ENCODE measurements around the gene CPNE1.

CPNE1 gene

DNA sequence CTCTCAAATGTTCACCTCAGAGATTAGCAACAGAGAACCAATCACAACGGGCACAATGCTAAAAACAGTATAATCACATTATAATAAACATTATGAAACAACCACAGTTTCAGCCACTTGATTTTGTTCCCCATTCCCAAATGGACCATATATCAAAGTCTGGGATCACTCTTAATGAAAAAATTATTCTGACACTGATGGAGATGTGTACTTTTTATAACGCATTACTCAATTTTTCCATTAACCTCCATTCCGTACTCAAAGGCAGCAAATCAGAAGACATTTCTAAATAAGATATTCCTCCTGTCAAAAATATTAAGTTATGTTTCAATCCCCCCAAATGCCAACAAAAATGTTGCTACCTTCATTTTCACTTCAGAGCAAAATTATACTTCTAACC is 2.8 kb downstream of the CPNE1 start:
- H4K20me1 ChIP-seq (ENCODE audit: insufficient read depth, low read length), result peaks cover 69% of the 10 kb centered on the region

DNA sequence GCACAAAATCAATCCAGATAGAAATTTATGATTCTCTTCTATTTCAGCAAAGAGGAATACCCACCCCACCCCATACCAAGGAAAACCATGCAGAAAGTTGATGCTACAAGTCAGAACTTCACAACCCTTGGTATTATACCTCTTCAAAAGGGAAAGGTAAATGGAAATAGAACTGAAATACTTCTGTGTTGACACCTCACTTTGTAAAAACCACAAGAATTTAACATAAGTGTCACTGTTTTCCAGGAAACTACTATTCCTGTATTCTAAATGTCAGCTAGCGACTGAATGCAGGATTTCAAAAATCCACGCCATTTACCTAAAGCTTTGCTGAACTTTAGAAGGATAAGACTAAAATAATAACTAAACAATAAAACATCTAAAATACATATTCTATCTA is 3.6 kb downstream of the CPNE1 start:
- Histone ChIP-seq H3K4me3 (ENCODE audit: low read length) (0 out of 2 replicates have a peak overlapping the region, but pooled peaks have one; percentile 86), H3K9ac (ENCODE audit: low read length) (no peak overlapping the region), H2AFZ (ENCODE audit: low read depth, low read length) (no peak overlapping the region), H3K27me3 (ENCODE audit: low read depth, low read length) (no peaks in the 10 kb centered on the region), H4K20me1 (ENCODE audit: insufficient read depth, low read length) (peaks cover 77% of the 10 kb centered on the region), H3K36me3 (replicated peaks; ENCODE audit: low read depth, low read length) (peaks cover 8% of the 10 kb centered on the region), H3K79me2 (ENCODE audit: low read length) (peaks cover 92% of the 10 kb centered on the region), H3K27ac (ENCODE audit: low read length) (no peak overlapping the region), H3K9me3 (ENCODE audit: insufficient read depth, low read length) (no peaks in the 10 kb centered on the region), H3K4me1 (ENCODE audit: low read length) (peaks cover 28% of the 10 kb centered on the region), H3K4me2 (ENCODE audit: low read length) (peak overlapping the region; percentile 92)
- TF ChIP-seq EZH2phosphoT487 (IDR thresholded peaks at IDR 0.05; ENCODE audit: low read depth), result no peak
- TF ChIP-seq, protein P1, sequence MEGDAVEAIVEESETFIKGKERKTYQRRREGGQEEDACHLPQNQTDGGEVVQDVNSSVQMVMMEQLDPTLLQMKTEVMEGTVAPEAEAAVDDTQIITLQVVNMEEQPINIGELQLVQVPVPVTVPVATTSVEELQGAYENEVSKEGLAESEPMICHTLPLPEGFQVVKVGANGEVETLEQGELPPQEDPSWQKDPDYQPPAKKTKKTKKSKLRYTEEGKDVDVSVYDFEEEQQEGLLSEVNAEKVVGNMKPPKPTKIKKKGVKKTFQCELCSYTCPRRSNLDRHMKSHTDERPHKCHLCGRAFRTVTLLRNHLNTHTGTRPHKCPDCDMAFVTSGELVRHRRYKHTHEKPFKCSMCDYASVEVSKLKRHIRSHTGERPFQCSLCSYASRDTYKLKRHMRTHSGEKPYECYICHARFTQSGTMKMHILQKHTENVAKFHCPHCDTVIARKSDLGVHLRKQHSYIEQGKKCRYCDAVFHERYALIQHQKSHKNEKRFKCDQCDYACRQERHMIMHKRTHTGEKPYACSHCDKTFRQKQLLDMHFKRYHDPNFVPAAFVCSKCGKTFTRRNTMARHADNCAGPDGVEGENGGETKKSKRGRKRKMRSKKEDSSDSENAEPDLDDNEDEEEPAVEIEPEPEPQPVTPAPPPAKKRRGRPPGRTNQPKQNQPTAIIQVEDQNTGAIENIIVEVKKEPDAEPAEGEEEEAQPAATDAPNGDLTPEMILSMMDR (IDR thresholded peaks at IDR 0.05; ENCODE audit: low read depth, low read length), result no peak

More for the DNA sequence above, 2.8 kb downstream of the CPNE1 start:
- Histone ChIP-seq H3K79me2 (ENCODE audit: low read length) (peaks cover 83% of the 10 kb centered on the region), H3K4me3 (ENCODE audit: low read length) (peak overlapping the region; percentile 86), H3K36me3 (replicated peaks; ENCODE audit: low read depth, low read length) (peaks cover 8% of the 10 kb centered on the region), H3K27ac (ENCODE audit: low read length) (no peak overlapping the region), H2AFZ (ENCODE audit: low read depth, low read length) (no peak overlapping the region), H3K9me3 (ENCODE audit: insufficient read depth, low read length) (no peaks in the 10 kb centered on the region), H3K27me3 (ENCODE audit: low read depth, low read length) (no peaks in the 10 kb centered on the region), H3K4me1 (ENCODE audit: low read length) (peaks cover 28% of the 10 kb centered on the region), H3K4me2 (ENCODE audit: low read length) (peak overlapping the region; percentile 92), H3K9ac (ENCODE audit: low read length) (no peak overlapping the region)
- no peak for TF ChIP-seq EZH2phosphoT487 (IDR thresholded peaks at IDR 0.05; ENCODE audit: low read depth)
- TF ChIP-seq, protein P1 (IDR thresholded peaks at IDR 0.05; ENCODE audit: low read depth, low read length), result no peak

DNA sequence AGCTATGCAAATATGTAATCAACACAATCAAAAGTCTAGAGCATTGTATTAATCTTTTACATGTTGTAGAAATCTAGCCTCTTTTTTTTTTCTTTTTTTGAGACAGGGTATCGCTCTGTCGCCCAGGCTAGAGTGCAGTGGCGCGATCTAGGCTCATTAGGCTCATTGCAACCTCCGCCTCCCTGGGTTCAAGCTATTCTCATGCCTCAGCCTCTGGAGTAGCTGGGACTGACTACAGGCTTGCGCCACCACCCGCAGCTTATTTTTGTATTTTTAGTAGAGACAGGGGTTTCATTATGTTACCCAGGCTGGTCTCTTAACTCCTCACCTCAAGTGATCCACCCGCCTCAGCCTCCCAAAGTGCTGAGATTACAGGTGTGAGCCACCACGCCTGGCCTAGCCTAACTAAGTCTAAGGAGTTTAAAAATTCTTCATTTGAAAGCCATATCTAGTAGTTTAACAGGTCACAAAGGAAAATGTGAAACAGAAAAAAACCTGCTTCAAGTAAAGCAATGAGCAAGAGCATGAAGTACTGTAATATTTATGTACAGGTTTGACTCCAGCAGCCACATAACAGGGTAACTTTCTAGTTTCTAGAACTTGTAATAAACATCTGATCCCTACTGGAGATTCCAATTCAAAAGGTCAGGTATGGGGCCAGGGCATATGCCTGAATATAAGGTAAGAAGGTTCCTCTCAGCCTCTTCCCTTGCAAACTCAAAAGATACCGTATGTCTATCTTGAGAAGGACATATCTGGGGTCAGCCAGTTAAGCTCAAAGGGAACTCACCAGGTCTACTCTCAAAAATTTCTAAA is 4.4 kb downstream of the CPNE1 start:
- H3K9me3 ChIP-seq (ENCODE audit: insufficient read depth, low read length), result no peaks in the 10 kb centered on the region
- H3K79me2 ChIP-seq (ENCODE audit: low read length), result peaks cover 99% of the 10 kb centered on the region
- no peak overlapping the region for H3K4me3 ChIP-seq (ENCODE audit: low read length)
- H3K27ac ChIP-seq (ENCODE audit: low read length), result no peak overlapping the region
- peaks cover 28% of the 10 kb centered on the region for H3K4me1 ChIP-seq (ENCODE audit: low read length)
- H3K27me3 ChIP-seq (ENCODE audit: low read depth, low read length), result no peaks in the 10 kb centered on the region
- no peak overlapping the region for H2AFZ ChIP-seq (ENCODE audit: low read depth, low read length)
- peaks cover 10% of the 10 kb centered on the region for H3K36me3 ChIP-seq (replicated peaks; ENCODE audit: low read depth, low read length)
- TF ChIP-seq EZH2phosphoT487 (IDR thresholded peaks at IDR 0.05; ENCODE audit: low read depth), result no peak
- peaks cover 85% of the 10 kb centered on the region for H4K20me1 ChIP-seq (ENCODE audit: insufficient read depth, low read length)
- no peak overlapping the region for H3K9ac ChIP-seq (ENCODE audit: low read length)
- 0 out of 2 replicates have a peak overlapping the region, but pooled peaks have one; percentile 92 for H3K4me2 ChIP-seq (ENCODE audit: low read length)

DNA sequence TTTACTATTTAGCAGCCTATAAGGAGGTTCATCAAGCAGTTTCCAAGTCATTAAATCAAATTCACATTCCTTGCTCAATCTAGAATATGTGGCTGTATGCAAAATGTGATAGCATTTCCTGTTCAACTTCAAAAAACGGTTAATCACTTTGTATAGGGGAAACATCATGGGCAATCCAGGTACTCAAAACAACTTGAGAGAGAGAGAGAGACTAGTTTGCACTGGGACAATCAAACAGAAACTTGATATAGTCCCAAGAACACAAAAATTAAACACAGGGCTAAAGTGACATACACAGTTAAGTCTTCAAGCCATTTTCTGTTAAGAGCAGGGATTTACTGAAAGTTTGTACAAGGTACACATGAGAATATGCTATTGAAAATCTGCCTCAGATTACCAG is 7.4 kb downstream of the CPNE1 start:
- peaks cover 41% of the 10 kb centered on the region for H3K36me3 ChIP-seq (replicated peaks; ENCODE audit: low read depth, low read length)
- no peak overlapping the region for H2AFZ ChIP-seq (ENCODE audit: low read depth, low read length)
- H3K4me1 ChIP-seq (ENCODE audit: low read length), result peaks cover 16% of the 10 kb centered on the region
- no peak overlapping the region for H3K27ac ChIP-seq (ENCODE audit: low read length)
- TF ChIP-seq EZH2phosphoT487 (IDR thresholded peaks at IDR 0.05; ENCODE audit: low read depth), result no peak
- TF ChIP-seq, protein P1 (IDR thresholded peaks at IDR 0.05; ENCODE audit: low read depth, low read length), result no peak
- no peak overlapping the region for H3K4me2 ChIP-seq (ENCODE audit: low read length)
- no peaks in the 10 kb centered on the region for H3K9me3 ChIP-seq (ENCODE audit: insufficient read depth, low read length)
- H3K9ac ChIP-seq (ENCODE audit: low read length), result no peak overlapping the region
- no peak overlapping the region for H3K4me3 ChIP-seq (ENCODE audit: low read length)
- no peaks in the 10 kb centered on the region for H3K27me3 ChIP-seq (ENCODE audit: low read depth, low read length)
- peaks cover 100% of the 10 kb centered on the region for H3K79me2 ChIP-seq (ENCODE audit: low read length)
- H4K20me1 ChIP-seq (ENCODE audit: insufficient read depth, low read length), result peaks cover 97% of the 10 kb centered on the region
